DMS53 (cell line): Measurements from ENCODE around the gene GABPB1.

ENCODE experiments used
- DNase-seq: peaks from one replicate; lab custom pipeline; 2025; lab: John Stamatoyannopoulos, UW

GABPB1 gene

DNA sequence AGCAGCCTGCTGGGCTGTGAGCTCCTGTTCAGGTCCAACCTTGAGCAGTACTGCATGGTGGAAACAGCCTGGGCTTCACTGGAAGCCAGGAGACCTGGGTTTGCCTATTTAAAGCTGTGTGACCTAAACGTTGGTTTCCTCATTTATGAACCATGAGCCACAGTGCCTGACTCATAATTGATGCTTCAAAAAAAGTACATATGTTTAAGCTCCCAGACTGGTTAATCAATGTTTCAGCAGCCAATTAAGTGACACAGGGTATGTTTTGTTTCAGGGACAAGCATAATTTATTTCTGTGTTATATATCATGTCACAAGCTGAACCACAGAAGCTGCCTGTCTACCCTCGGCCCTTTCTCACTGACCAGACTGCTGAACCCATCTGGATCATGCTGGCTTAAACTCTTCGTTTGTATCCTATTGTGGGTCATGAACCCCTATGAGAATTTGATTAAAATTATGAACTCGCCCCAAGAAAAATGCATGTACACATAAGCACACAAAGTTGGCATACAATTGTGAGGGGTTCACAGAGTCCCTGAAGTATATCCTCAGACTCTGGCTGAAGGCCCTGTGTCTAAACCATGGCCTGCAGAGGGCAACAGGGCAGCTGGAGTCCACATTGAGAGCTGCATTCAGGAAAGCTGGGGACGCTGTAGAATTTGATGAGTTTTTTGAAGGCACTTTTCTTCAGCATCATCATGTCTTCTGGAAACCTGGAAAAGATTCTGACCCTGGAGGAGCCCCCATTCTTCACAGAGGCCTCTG, 113.1 kb downstream of the GABPB1 start:
- DNase-seq: no peak

DNA sequence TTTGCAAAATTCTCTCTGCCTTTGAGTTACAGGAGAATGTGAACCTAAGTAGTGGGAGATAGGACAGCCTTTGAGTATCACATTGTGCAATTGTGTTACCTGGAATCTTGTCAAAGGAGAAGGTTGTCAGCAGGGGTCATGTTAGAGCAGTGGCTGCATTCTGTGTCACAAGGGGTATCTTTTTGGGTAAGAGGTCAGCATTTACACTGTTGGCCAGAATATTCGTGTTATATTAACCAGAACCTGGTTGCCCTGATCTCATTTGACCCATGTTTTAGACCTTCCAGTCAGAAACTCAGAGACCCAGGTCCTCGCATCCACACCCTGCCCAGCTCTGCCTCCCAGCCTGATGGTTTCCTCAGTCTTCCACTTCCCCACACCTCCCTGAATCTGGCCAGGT, 116.7 kb downstream of the GABPB1 start:
- DNase-seq: no peak

DNA sequence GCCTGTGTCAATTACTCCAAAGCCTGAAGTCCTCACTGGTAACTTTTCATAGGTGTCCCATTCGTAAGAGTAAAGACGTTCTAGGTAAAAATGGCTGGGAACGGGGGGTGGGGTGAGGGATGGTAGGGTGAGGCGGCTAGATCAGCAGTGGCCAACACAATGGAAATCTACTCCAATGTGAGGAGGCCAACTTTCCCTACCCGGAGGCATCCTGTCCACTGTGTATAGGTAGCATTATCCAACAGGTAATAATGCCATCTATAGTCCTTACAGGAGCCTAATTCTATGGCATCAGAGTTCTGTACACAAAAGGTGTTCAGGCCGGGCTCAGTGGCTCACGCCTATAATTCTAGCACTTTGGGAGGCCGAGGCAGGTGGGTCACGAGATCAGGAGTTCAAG, 118.6 kb downstream of the GABPB1 start:
- DNase-seq: no peak

DNA sequence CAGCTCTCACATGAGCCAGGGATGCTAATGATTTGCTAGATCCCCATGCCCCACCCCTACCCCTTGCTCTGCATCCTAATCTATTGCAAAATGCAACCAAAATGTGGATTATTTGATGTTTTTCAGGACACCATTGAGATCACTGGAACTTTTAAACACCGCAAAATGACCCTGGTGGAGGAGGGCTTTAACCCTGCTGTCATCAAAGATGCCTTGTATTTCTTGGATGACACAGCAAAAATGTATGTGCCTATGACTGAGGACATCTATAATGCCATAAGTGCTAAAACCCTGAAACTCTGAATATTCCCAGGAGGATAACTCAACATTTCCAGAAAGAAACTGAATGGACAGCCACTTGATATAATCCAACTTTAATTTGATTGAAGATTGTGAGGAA, 119.2 kb downstream of the GABPB1 start:
- DNase-seq: no peak

DNA sequence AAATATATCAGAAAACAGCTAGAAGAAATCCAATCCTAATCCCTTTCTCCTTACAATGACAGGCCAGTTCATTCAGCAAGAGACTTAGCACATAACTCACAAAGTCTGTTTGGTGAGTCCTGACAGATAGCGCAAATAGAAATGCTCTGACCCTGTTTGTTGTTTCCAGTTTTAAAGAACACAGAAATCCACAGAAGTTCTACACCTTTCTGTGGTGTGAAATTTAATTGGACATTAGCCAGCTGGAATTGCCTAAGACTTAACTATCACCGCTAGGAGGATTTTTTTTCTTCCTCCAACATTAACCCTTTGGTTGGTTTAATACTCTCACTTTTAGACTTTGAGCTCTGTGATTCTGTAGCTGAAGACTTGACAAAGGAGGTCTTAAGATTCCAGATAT, 120.2 kb downstream of the GABPB1 start:
- no peak for DNase-seq

- no peak for DNase-seq
Measured at GRCh38 chr15:50233192-50233736, 121.7 kb downstream of the GABPB1 start.

DNA sequence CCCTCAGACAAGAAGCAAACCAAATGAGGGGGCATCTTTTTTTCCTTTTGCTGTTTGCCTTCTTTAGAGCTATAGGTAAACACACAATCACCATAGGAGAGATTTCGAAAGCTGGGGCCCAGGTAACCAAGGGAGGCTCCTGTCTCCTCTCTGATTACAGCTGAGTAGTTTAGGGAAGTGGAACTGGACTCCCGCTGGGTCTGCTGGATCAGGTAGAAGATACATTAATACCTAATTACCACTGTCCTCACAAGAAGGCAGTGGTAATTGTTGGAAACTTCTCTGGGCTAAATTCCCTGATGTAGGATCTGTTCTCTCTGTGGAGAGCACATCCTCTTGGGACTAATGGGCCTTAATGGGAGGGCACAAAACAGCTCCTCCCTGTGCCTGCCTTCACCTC, 122.2 kb downstream of the GABPB1 start:
- no peak for DNase-seq

DNA sequence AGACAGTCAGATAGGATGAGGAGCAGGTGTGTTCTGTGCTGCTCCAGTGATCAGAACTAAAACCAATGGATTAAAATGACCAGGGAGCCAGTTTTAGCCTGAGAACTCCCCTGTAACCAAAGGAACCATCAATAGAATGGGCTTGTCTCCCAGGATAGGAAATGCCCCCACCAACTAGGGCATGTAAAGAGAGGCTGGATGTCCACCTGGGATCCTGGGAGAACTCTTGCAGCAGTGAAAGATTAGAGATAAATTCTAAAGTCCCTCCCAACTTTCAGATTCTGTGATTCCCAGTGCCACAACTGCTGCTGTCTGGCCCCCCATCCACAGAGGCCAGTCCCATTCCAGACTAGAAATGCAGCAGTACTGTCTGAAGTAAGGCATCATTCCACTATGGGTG, 123.2 kb downstream of the GABPB1 start:
- DNase-seq: no peak

DNA sequence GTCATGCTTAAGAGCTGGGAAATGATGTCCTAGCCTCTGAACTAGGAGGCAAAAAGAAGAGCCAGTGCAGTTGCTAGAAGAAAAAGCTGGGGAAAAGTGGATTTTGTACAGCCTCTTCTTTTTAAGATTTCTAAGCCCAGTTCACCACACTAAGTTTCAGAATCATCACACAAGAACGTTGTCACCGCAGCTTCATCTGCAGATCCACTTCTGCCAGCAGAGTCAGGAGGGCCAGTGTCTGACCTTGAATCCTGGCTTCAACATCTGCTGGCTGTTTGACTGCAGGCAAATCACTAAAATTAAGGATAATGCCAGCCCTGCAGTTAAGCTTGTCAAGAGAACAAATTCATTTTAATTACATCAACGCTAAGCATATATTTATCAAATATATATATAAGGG, 125.7 kb downstream of the GABPB1 start:
- no peak for DNase-seq

DNA sequence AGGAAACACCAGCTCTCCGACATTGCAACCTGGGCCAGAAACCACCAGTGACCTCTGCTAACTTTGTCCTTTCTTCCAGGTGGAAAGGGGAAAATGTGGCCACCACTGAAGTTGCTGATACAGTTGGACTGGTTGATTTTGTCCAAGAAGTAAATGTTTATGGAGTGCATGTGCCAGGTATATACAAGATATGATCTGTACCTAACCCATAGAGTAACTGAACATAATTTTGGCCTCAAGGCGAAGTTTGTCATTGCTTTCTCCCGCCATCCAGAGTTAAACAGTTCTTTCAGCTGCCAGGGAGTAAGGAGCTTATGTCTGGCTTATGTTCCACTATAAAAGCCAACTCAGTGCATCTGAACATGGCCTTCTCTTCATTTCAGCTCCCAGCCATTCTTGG, 126.1 kb downstream of the GABPB1 start:
- DNase-seq: no peak

DNA sequence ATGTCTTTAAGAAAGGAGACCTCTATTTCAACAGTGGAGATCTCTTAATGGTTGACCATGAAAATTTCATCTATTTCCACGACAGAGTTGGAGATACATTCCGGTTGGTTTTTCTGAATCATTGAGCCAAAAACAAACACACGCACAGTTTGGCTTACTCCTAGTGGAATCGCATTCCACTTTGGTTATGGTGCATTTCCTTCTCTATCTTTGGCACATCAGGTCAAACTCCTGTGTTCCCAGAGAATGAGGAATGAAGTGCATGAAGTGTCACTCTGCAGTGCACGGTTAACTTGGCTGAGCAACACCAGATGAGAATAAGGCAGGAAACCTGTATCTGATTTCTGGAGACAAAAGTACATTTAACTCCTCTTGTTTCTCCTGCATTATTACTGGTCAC, 127.9 kb downstream of the GABPB1 start:
- no peak for DNase-seq

- no peak for DNase-seq
Measured at GRCh38 chr15:50225938-50226337, 129.1 kb downstream of the GABPB1 start.
